Duodenal mucosa (tissue), 2 donors: Measurements from ENCODE around the gene CDK2.
A peak's percentile ranks its signal among the peaks of the same experiment; 100 is the strongest.

Experiments used
- H3K27ac ChIP-seq: one replicate; pipeline ENCODE4 v1.7.0; 2013; ENCODE audit warnings: low read depth, low read length
- H3K27me3 ChIP-seq, 2 donors: one replicate each; pipeline ENCODE4 v1.7.0; 2013; ENCODE audit warnings: low read length in 2 of 2, control low read depth in 1 of 2; ENCODE audit not compliant: insufficient read depth in 2 of 2, control insufficient read depth in 1 of 2
- H3K36me3 ChIP-seq, 2 donors: one replicate each; pipeline ENCODE4 v1.7.0; 2013; ENCODE audit warnings: low read length in 2 of 2, control low read depth in 1 of 2; ENCODE audit not compliant: insufficient read depth in 2 of 2, control insufficient read depth in 1 of 2
- H3K4me1 ChIP-seq, 2 donors: one replicate each; pipeline ENCODE4 v1.7.0; 2013; ENCODE audit warnings: low read length in 2 of 2, control low read depth in 1 of 2; ENCODE audit not compliant: insufficient read depth in 2 of 2, control insufficient read depth in 1 of 2
- H3K4me3 ChIP-seq, 2 donors: one replicate each; pipeline ENCODE4 v1.7.0; 2013; ENCODE audit warnings: low read length in 2 of 2, low read depth in 1 of 2
- H3K9ac ChIP-seq, 2 donors: one replicate each; pipeline ENCODE4 v1.7.0; 2013; ENCODE audit warnings: low read length in 2 of 2, low read depth in 1 of 2
- H3K9me3 ChIP-seq, 2 donors: one replicate each; pipeline ENCODE4 v1.7.0; 2013; ENCODE audit warnings: low read length in 2 of 2, control low read depth in 1 of 2; ENCODE audit not compliant: control insufficient read depth in 1 of 2

The CDK2 gene

DNA sequence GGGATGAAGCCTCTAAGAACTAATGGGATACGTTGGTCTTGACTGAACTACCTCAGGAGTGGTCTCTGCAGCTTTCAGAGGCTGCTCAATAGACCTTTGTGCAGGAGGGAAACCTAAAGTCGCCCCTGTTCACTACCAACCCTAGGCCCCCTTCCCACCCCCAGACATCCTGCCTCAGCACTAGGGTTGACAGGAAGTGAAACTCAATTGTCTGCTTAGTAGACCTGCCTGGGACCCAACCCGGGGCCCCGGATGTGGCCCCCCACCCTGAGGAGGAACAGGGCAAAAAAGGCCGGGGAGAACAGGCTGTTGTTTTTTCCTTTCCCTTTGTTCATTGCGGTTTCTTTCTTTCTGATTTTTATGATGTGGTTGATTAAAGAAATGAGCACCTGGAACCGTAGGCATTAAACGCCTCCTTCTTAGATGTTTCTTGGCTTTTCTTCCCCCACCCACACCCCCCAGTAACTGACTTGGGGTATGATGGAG is 37.3 kb upstream of the CDK2 start:
- Histone ChIP-seq H3K27me3 (no peaks in the 10 kb centered on the region), H3K9me3 (no peaks in the 10 kb centered on the region), H3K4me3 (peak overlapping the region; percentile 30 to 37), H3K4me1 (peaks cover 50 to 54% of the 10 kb centered on the region in 2 donors), H3K9ac (peak overlapping the region; percentile 47 to 55), H3K36me3 (peaks cover 0 to 8% of the 10 kb centered on the region in 2 donors), H3K27ac (peak overlapping the region; percentile 46)

- peaks cover 50 to 60% of the 10 kb centered on the region in 2 donors for H3K4me1 ChIP-seq
- H3K9me3 ChIP-seq, result no peaks in the 10 kb centered on the region
- peak within 1 kb of the TSS; percentile 88 for H3K27ac ChIP-seq
- H3K4me3 ChIP-seq, result peak within 1 kb of the TSS; percentile 84 to 88
- H3K9ac ChIP-seq, result peak within 1 kb of the TSS; percentile 88 to 98
- H3K36me3 ChIP-seq, result no peaks in the 10 kb centered on the region
- H3K27me3 ChIP-seq, result no peaks in the 10 kb centered on the region
These were observed 35.8 kb upstream of the CDK2 start, which contains the start of gene DGKA for GRCh38 chr12:55930771-55931316. Gene DGKA, plus strand, starts transcription at chr12:55931162. Its CDS starts 5,342 bp downstream, at chr12:55936504.

DNA sequence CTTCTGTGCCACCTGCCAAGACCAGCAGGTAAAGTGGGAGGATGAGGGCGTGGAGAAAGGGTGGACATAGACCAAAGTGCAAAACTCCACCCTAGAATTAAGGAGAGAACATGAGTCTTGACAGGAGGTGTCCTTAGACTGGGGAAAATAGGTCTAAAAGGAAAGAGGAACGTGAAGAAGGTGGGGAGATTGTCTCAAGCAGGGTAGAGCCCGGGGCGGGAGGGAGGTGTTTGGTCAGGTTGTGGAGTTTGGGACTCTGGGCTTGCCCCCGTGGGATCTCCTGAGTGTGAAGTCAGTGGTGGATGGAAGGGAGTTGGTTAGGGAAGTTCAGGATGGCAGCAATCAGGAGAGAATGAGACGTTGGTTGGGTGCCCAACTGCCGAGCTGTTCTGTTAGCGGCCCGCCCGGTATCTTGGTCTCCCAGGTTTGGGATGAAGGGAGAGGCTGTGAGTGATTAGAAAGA is 35.3 kb upstream of the CDK2 start:
- H3K27ac ChIP-seq, result peak overlapping the region; percentile 88
- H3K4me3 ChIP-seq, result peak overlapping the region; percentile 84 to 88
- peaks cover 45 to 55% of the 10 kb centered on the region in 2 donors for H3K4me1 ChIP-seq
- no peaks in the 10 kb centered on the region for H3K27me3 ChIP-seq
- peaks cover 0 to 5% of the 10 kb centered on the region in 2 donors for H3K36me3 ChIP-seq
- no peaks in the 10 kb centered on the region for H3K9me3 ChIP-seq
- peak overlapping the region; percentile 84 to 98 for H3K9ac ChIP-seq

GRCh38 chr12:55931780-55932550 is 34.7 kb upstream of the CDK2 start:
- H3K9ac ChIP-seq, result peak overlapping the region; percentile 88 to 98
- no peaks in the 10 kb centered on the region for H3K9me3 ChIP-seq
- H3K36me3 ChIP-seq, result peaks cover 1 to 11% of the 10 kb centered on the region in 2 donors
- H3K4me1 ChIP-seq, result peaks cover 43 to 53% of the 10 kb centered on the region in 2 donors
- peak overlapping the region; percentile 84 to 88 for H3K4me3 ChIP-seq
- no peaks in the 10 kb centered on the region for H3K27me3 ChIP-seq
- H3K27ac ChIP-seq, result peak overlapping the region; percentile 88

- Histone ChIP-seq H3K9me3 (no peaks in the 10 kb centered on the region), H3K4me1 (peaks cover 43 to 53% of the 10 kb centered on the region in 2 donors), H3K36me3 (peaks cover 5 to 17% of the 10 kb centered on the region in 2 donors), H3K27ac (peak overlapping the region; percentile 88), H3K4me3 (peak overlapping the region; percentile 84 to 88), H3K9ac (peak overlapping the region; percentile 88 to 98), H3K27me3 (no peaks in the 10 kb centered on the region)
These were observed 34.1 kb upstream of the CDK2 start for GRCh38 chr12:55932551-55932910.

DNA sequence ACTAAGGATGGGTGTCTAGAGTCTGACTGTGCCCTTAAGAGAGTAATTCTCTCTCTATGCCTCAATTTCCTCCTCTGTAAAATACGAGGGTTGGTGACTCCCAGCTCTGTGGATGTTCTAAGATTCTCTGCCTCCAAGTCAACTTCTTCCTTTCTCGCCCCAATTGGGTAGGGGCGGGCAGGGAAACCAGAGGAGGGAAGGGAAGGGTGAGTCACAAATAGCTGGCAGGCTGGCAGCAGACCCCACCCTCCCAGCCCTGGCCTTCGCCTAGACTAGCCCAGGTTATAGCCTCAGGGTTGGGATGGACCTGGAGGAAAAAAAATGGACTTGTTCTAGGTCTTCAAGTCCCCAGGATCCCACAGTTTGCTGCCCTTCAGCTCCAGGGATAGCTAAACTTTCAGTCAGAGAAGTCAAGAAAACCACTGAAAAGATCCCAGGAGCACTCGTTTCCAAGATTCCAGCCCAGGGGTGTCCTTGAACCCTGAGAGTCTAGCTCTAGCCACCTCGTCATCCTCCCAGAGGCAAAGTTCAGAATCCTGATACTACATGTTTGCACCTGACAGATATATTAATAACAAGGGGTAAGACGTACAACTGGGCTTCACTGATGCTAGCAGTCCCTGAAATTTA is 33.3 kb upstream of the CDK2 start:
- H3K4me1 ChIP-seq, result peaks cover 43 to 53% of the 10 kb centered on the region in 2 donors
- H3K4me3 ChIP-seq, result peak overlapping the region; percentile 84 to 88

GRCh38 chr12:55933799-55934742 is 32.6 kb upstream of the CDK2 start:
- H3K4me3 ChIP-seq, result peak overlapping the region; percentile 13 to 84
- H3K4me1 ChIP-seq, result peaks cover 42 to 48% of the 10 kb centered on the region in 2 donors
- no peaks in the 10 kb centered on the region for H3K27me3 ChIP-seq
- H3K36me3 ChIP-seq, result peaks cover 13 to 29% of the 10 kb centered on the region in 2 donors
- peak overlapping the region; percentile 12 to 23 for H3K9ac ChIP-seq
- H3K9me3 ChIP-seq, result no peaks in the 10 kb centered on the region
- H3K27ac ChIP-seq, result peak overlapping the region; percentile 28

More for the DNA sequence above, 33.3 kb upstream of the CDK2 start:
- Histone ChIP-seq H3K27ac (peak overlapping the region; percentile 88), H3K9ac (peak overlapping the region; percentile 88 to 98), H3K9me3 (no peaks in the 10 kb centered on the region), H3K36me3 (peaks cover 6 to 23% of the 10 kb centered on the region in 2 donors), H3K27me3 (no peaks in the 10 kb centered on the region)

DNA sequence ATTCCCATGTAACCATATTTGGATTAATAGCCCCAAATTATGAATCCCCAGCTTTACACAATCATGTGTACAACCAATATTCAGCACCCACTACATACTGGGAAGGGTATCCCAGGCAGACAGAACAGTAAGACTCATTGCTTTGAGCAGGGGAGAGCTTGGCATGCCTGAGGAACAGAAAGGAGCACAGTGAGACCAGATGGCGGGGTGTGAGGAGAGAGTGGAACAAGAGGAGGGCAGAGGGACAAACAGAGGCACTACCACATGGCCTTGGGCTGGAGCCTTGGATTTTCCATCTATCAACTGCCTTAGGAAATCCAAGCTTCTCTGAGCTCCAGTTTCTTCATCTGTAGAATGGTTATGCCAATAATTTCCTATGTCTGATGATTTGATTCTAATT is 31.9 kb upstream of the CDK2 start:
- no peak overlapping the region for H3K27ac ChIP-seq
- peak overlapping the region; percentile 14 to 33 for H3K4me3 ChIP-seq
- H3K36me3 ChIP-seq, result peaks cover 16 to 34% of the 10 kb centered on the region in 2 donors
- no peaks in the 10 kb centered on the region for H3K9me3 ChIP-seq
- no peaks in the 10 kb centered on the region for H3K27me3 ChIP-seq
- no peak overlapping the region for H3K9ac ChIP-seq
- peaks cover 37 to 48% of the 10 kb centered on the region in 2 donors for H3K4me1 ChIP-seq

- peak overlapping the region; percentile 5 to 13 for H3K9ac ChIP-seq
- H3K4me3 ChIP-seq, result peak overlapping the region; percentile 3 to 33
- no peak overlapping the region for H3K27ac ChIP-seq
- H3K36me3 ChIP-seq, result peaks cover 20 to 39% of the 10 kb centered on the region in 2 donors
- no peaks in the 10 kb centered on the region for H3K27me3 ChIP-seq
- H3K4me1 ChIP-seq, result peaks cover 38 to 50% of the 10 kb centered on the region in 2 donors
- no peaks in the 10 kb centered on the region for H3K9me3 ChIP-seq
These were observed 30.9 kb upstream of the CDK2 start for GRCh38 chr12:55935738-55936151.
